H54 (cell line): Measurements from ENCODE around the gene KIAA1586.
"Not testable (repeated sequence)": the region's sequence is repeated elsewhere in the genome, so short reads cannot be mapped to it uniquely, and the experiment has no call there.

Source experiments
- DNase-seq: peaks from one replicate; pipeline ENCODE4 v3.0.0; 2011; ENCODE audit warnings: low spot score, mixed read lengths; ENCODE audit not compliant: insufficient read length
- FAIRE-seq: peaks from 3 replicates; lab custom pipeline; 2011; peaks lifted over from hg19 to GRCh38; lab: Jason Lieb, UNC
- POLR2A ChIP-seq: IDR thresholded peaks from 2 replicates; pipeline ENCODE4 v1.6.1; 2011; ENCODE audit warnings: low read depth, mild to moderate bottlenecking, low read length

Gene KIAA1586, protein sequence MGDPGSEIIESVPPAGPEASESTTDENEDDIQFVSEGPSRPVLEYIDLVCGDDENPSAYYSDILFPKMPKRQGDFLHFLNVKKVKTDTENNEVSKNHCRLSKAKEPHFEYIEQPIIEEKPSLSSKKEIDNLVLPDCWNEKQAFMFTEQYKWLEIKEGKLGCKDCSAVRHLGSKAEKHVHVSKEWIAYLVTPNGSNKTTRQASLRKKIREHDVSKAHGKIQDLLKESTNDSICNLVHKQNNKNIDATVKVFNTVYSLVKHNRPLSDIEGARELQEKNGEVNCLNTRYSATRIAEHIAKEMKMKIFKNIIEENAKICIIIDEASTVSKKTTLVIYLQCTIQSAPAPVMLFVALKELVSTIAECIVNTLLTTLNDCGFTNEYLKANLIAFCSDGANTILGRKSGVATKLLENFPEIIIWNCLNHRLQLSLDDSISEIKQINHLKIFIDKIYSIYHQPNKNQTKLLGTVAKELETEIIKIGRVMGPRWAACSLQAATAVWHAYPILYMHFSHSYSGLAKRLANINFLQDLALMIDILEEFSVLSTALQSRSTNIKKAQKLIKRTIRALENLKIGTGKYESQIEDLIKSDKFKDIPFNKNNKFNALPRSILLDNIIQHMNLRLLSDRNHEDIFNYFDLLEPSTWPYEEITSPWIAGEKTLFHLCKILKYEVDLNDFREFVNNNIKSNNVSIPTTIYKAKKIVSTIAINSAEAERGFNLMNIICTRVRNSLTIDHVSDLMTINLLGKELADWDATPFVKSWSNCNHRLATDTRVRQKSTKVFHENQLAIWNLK

GRCh38 chr6:57046332-57047256 lies at the start of gene KIAA1586:
Gene KIAA1586, plus strand, starts transcription at chr6:57046693. Its CDS starts 63 bp downstream, at chr6:57046756.
- peak; percentile 89 for TF ChIP-seq POLR2A
- peak; percentile 69 for FAIRE-seq
- peak; percentile 91 for DNase-seq

DNA sequence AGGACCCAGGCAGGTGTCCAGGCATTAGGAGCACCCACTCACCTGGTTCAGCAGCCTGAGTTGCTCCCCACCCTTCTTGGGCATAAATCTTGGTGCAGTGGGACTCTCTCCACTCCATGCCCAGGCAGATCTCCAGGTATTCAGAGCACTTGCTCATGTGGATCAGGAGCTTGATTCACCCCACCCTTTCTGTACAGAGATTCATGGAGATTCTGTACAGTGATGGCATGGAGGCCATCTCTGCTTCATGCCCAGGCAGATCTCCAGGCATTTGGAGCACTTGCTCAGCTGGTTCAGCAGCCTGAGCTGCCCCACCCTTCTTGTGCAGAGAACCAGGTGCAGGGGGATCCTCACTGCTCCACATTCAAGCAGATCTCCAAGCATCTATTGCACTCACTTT lies 47.4 kb upstream of the KIAA1586 start:
- no peak for FAIRE-seq
- no peak for TF ChIP-seq POLR2A
- no peak for DNase-seq

DNA sequence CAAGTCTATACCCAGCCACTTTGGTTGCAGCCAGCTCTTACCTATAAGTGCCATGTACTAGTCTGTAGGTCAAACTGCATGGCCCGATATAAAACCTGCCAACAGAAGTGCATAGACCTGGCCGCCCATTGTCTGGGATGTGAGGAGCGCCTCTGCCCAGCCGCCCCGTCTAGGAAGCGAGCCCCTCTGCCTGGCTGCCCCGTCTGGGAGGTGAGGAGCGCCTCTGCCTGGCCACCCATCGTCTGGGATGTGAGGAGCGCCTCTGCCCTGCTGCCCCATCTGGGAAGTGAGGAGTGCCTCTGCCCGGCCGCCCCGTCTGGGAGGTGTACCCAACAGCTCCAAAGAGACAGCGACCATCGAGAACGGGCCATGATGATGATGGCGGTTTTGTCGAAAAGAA lies 46.7 kb upstream of the KIAA1586 start:
- not testable (repeated sequence) for FAIRE-seq, DNase-seq

DNA sequence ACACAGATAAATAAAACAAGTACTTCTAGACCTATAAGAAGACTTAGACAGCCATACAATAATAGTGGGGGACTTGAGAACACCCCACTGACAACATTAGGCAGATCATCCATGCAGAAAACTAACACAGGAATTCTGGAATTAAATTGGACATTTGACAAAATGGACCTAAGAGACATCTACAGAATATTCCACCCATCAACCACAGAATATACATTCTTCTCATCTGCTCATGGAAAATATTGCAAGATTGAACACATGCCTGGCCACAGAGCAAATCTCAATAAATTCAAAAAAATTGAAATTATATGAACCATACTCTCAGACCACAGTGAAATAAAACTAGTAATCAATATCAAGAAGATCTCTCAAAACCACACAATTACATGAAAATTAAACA lies 44.3 kb upstream of the KIAA1586 start:
- no peak for TF ChIP-seq POLR2A
- no peak for FAIRE-seq
- no peak for DNase-seq

DNA sequence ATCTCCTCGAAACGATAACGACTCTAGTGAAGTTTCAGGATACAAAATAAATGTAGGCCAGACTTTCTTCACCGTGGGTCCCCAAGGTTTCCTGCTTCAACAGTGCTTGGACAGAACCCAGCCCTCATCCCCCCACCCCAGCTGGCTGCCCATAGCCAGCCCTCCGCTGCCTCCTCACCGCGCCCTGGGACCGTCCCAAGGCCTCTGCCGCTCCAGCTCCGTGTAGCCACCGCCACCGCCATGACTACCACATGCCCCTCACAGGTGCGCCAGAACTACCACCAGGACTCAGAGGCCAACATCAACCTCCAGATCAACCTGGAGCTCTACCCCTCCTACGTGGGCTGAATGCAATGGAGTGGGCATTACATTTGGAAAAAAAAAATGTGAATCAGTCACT lies 42.2 kb upstream of the KIAA1586 start:
- TF ChIP-seq POLR2A: no peak
- no peak for DNase-seq
- FAIRE-seq: no peak

GRCh38 chr6:57006101-57006500 lies 40.4 kb upstream of the KIAA1586 start:
- DNase-seq: no peak
- TF ChIP-seq POLR2A: no peak
- peak; percentile 60 for FAIRE-seq

DNA sequence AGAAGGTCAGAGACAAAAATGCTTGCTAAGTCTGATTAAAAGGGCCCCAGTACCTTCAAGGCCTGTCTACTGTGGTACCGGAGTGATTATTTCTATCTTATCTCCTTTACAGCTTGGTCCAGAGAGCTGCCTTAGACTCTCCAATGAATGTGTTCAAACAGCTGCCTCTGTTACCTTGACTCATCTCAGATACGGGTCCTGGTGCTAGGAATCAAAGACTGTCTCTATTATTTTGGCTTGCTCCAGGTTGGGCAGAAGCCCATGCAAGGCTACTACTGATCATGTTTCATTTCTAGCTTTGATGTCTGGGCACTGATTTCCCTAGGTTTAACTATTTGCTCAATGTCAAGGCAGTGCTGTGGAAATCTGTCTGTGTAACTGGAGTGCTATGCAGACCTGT lies 38.4 kb upstream of the KIAA1586 start:
- not testable (repeated sequence) for DNase-seq, FAIRE-seq

GRCh38 chr6:57013521-57013926 lies 33.0 kb upstream of the KIAA1586 start:
- FAIRE-seq (peak; percentile 94), DNase-seq (peak; percentile 25)
- TF ChIP-seq POLR2A: no peak

DNA sequence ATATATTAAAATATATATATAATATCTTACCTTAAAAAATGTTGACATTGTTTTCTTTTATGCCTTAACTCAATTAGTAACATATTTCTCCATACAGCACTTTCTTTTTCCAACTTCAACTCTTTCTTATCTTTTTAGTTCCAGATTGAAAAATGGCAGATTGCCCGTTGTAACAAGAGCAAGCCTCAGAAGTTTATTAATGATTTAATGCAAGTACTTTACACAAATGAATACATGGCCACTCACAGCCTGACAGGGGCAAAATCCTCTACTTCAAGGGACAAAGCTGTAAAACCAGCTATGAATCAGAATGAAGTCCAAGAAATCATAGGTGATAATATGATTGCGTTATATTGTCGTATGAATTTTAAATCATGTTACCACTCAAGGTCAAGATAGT lies 29.4 kb upstream of the KIAA1586 start:
- FAIRE-seq: no peak
- DNase-seq: no peak

GRCh38 chr6:57017841-57018240 lies 28.7 kb upstream of the KIAA1586 start:
- FAIRE-seq (peak; percentile 78), DNase-seq (no peak)
- TF ChIP-seq POLR2A: no peak

More for the DNA sequence above, 29.4 kb upstream of the KIAA1586 start:
- no peak for TF ChIP-seq POLR2A

DNA sequence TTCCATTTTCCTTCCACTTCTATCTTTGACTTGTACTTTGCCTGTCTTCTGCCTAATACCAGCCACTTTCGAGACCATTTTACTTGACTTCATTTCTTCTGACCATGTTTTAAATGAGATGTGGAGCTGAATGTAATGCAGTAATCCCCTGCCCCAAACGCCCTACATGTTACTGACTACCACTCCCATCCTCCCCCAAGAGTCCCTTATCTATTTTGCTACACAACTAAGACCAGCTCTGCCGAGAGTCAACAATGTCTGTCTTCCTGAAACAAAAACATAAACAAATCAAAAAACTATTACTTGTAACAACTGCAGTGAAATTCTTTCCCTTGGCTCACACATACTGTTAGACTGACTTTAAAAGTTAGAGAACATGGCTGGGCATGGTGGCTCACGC lies 27.1 kb upstream of the KIAA1586 start:
- TF ChIP-seq POLR2A: no peak
- no peak for FAIRE-seq

DNA sequence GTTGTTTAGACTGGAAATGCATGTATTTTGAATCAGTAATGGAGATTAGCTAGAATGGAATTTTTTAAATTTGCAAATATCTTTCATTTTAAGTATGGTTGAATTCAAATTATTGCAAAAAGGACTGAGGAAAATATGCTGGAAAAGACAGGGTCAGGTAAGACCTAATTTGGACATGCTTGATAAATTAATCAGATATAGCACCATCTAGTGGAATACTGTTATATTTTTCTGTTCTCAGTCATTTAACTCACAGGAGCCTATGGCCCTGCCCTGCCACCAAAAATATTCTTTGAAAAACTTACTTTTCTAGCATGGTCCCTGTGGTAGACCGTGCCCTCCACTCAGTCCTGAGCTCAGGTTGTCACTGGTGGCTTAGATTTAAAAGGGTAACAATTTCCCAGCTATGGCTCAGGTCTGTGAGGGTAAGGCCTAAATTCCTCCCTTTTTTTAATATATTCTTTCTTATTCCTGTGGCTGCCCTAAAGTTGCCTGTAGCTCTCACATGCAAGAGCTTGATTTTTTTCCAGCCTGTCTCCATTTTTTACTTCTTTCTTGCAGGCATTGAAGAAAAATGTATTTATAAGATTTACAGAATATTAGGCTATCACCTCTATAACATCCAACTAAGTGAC lies 25.3 kb upstream of the KIAA1586 start:
- no peak for TF ChIP-seq POLR2A
- peak; percentile 35 for DNase-seq

More for the DNA sequence above, 27.1 kb upstream of the KIAA1586 start:
- no peak for DNase-seq

GRCh38 chr6:57024321-57024720 lies 22.2 kb upstream of the KIAA1586 start:
- no peak for DNase-seq
- FAIRE-seq: no peak

More for the DNA sequence above, 25.3 kb upstream of the KIAA1586 start:
- FAIRE-seq: peak; percentile 91

More at GRCh38 chr6:57024321-57024720, 22.2 kb upstream of the KIAA1586 start:
- no peak for TF ChIP-seq POLR2A
